IPS-18a (cell line): Measurements from ENCODE around the gene ARID4B.

Experiments
- H3K27ac ChIP-seq: one replicate; pipeline ENCODE4 v1.5.1; 2013; ENCODE audit warnings: low read length
- H3K27me3 ChIP-seq: one replicate; pipeline ENCODE4 v1.6.1; 2013; ENCODE audit warnings: mild to moderate bottlenecking, low read length; ENCODE audit not compliant: control insufficient read depth, insufficient read depth
- H3K36me3 ChIP-seq: one replicate; pipeline ENCODE4 v1.6.1; 2013; ENCODE audit warnings: low read depth, low read length; ENCODE audit not compliant: control insufficient read depth
- H3K4me1 ChIP-seq: one replicate; pipeline ENCODE4 v1.6.1; 2013; ENCODE audit warnings: low read depth, low read length; ENCODE audit not compliant: control insufficient read depth
- H3K4me3 ChIP-seq: one replicate; pipeline ENCODE4 v1.5.1; 2013; ENCODE audit warnings: low read length
- H3K9ac ChIP-seq: one replicate; pipeline ENCODE4 v1.6.1; 2013; ENCODE audit warnings: mild to moderate bottlenecking, low read length, moderate library complexity
- H3K9me3 ChIP-seq: one replicate; pipeline ENCODE4 v1.6.1; 2013; ENCODE audit warnings: low read depth, low read length; ENCODE audit not compliant: control insufficient read depth

The ARID4B gene

DNA sequence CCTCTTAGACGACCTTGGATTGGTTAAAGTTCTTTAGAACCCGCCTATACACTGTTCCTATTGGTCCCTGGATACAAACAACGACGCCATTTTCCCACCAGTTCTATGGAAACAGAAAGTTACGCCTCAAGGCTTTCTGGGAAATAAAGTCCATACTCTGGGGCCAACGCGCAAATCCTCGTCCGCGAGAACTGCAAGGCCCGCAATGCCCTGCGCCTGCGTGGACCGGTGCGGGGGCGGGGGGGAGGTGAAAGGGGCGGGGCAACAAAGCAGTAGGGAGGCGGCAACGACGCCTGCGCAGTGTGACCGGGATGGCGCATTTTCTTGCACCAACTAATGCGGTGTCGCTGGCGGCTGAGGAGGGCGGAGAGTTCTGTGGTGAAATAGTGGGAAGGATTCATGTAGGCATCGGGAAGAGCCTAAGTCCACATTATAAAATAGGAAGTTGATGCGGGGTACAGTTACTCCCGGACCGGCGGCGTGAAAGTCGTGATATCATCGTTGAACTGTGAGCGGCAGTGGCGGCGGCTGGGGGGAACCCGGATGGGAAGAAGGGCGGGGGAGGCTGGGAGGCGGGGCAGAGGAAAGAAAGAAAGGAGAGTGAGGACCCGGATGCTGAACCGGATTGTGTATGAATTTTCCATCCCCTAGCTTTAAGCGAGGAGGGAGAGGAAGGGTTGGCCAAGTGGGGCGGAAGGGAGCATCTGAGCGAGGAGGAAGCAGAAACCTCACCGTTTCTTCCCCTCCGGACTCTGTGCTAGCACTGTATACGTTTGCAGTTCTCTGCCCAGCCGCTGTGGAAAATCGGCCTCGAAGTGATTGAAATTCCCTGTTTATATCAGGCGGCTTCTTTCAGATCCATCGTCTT is 526 bp upstream of the ARID4B start, which contains the start of gene GGPS1:
GGPS1 (plus strand) TSS at position 300 of the 868 bp plus-strand sequence. CDS start 6,695 bp downstream, outside the sequence.
- peaks cover 28% of the 10 kb centered on the region for H3K4me1 ChIP-seq

DNA sequence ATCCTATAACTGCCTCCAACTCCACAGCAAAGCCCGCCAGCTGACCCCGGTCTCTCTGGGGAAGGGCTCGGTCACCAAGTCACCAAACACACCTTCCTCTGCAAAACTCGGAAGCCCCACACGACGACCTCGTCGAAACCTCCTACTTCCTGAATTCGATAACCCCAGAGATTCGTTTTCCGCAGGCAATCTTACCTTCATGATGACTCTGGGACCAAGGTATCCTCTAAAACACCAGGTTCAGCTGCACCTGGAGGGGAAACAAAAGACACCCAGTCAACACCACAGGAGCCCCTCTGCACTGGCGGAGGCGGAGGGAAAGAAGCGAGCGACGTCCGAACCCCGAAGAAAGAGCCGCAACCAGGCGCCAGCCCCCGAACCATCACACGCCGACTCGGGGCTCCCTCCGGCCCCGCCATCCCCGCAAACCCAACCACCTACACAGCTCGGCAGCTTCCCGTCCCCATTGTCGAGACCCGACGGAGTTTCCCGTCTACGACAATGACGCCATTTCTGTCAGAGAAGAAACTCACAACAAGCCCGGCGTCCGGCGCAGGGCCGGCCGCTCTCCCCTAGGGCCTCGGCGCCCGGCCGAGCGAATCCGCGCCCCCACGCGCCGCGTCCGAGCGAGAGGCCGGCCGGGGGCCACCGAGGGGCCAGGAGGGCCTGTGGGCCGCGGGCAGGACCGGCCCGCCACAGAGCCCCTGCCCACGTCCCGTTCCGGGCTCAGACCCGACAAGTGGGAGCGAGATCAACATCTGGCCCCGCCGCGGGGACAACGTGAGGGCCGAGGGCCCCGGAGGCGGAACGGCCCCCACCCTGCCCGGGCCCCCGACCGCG is 1.0 kb downstream of the ARID4B start:
- no peaks in the 10 kb centered on the region for H3K27me3 ChIP-seq
- peaks cover 28% of the 10 kb centered on the region for H3K4me1 ChIP-seq
- H3K36me3 ChIP-seq: peaks cover 9% of the 10 kb centered on the region
- peak overlapping the region; percentile 91 for H3K4me3 ChIP-seq
- H3K9ac ChIP-seq: peak overlapping the region; percentile 87
- H3K9me3 ChIP-seq: no peaks in the 10 kb centered on the region
- H3K27ac ChIP-seq: peak overlapping the region; percentile 77

More for the DNA sequence above, 526 bp upstream of the ARID4B start, which contains the start of gene GGPS1:
- Histone ChIP-seq H3K27me3 (no peaks in the 10 kb centered on the region), H3K36me3 (peaks cover 9% of the 10 kb centered on the region), H3K9ac (peak within 1 kb of the TSS; percentile 88), H3K9me3 (no peaks in the 10 kb centered on the region), H3K27ac (peak within 1 kb of the TSS; percentile 84), H3K4me3 (peak within 1 kb of the TSS; percentile 91)

DNA sequence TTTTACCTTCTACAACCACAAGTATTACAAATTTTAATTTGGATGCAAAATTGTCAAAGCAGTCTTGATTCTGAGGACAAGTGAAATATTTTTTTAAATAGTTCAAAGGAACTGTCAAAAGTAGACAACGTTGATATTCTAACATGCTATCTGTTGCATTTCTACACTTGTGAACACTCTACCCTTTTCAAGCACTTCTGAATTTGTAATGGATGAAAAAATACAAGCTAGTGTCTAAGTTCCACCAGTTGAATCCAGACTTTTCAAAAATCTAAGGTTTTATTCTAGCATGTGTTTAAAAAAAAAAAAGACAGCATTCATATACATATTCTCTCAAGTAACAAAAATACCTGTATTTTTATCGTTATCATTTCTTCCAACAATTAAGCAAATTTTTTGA is 2.1 kb downstream of the ARID4B start:
- no peaks in the 10 kb centered on the region for H3K9me3 ChIP-seq
- peaks cover 9% of the 10 kb centered on the region for H3K36me3 ChIP-seq
- H3K27me3 ChIP-seq: no peaks in the 10 kb centered on the region
- no peak overlapping the region for H3K27ac ChIP-seq
- H3K9ac ChIP-seq: peak overlapping the region; percentile 87
- H3K4me1 ChIP-seq: peaks cover 22% of the 10 kb centered on the region
- H3K4me3 ChIP-seq: peak overlapping the region; percentile 91

GRCh38 chr1:235325139-235325538 is 2.8 kb downstream of the ARID4B start:
- Histone ChIP-seq H3K4me3 (peak overlapping the region; percentile 91), H3K9me3 (no peaks in the 10 kb centered on the region), H3K27ac (no peak overlapping the region), H3K4me1 (peaks cover 16% of the 10 kb centered on the region), H3K36me3 (peaks cover 9% of the 10 kb centered on the region), H3K9ac (no peak overlapping the region), H3K27me3 (no peaks in the 10 kb centered on the region)

DNA sequence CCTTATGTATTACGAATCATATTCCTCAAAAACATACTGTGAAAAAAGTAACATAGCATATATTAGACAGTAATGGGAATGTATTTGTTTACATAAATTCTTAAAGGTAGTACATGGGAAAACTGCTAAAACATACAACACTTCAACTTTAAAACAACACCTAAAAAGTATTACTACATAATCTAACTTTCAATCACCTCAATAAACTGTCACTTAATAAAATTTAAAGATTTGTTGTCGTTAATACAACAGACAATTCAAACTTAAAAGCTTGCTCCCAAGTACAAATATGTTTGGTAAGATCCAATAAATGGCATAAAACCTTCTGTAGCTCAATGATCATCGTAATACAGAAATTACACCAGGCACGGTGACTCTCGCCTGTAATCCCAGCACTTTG is 3.7 kb downstream of the ARID4B start:
- Histone ChIP-seq H3K9ac (no peak overlapping the region), H3K27me3 (no peaks in the 10 kb centered on the region), H3K4me1 (peaks cover 13% of the 10 kb centered on the region), H3K4me3 (peak overlapping the region; percentile 91), H3K36me3 (peaks cover 9% of the 10 kb centered on the region), H3K27ac (no peak overlapping the region), H3K9me3 (no peaks in the 10 kb centered on the region)

GRCh38 chr1:235320521-235321179 is 7.3 kb downstream of the ARID4B start:
- Histone ChIP-seq H3K4me3 (no peak overlapping the region), H3K9ac (no peak overlapping the region), H3K27me3 (no peaks in the 10 kb centered on the region), H3K9me3 (no peaks in the 10 kb centered on the region), H3K27ac (no peak overlapping the region), H3K4me1 (peaks cover 6% of the 10 kb centered on the region), H3K36me3 (peaks cover 17% of the 10 kb centered on the region)

- no peaks in the 10 kb centered on the region for H3K9me3 ChIP-seq
- H3K27ac ChIP-seq: no peak overlapping the region
- no peak overlapping the region for H3K9ac ChIP-seq
- H3K4me3 ChIP-seq: no peak overlapping the region
- H3K4me1 ChIP-seq: no peaks in the 10 kb centered on the region
- peaks cover 12% of the 10 kb centered on the region for H3K36me3 ChIP-seq
- no peaks in the 10 kb centered on the region for H3K27me3 ChIP-seq
These were observed 8.7 kb downstream of the ARID4B start for GRCh38 chr1:235319255-235319654.

- no peaks in the 10 kb centered on the region for H3K4me1 ChIP-seq
- no peaks in the 10 kb centered on the region for H3K9me3 ChIP-seq
- H3K36me3 ChIP-seq: peaks cover 8% of the 10 kb centered on the region
- no peak overlapping the region for H3K4me3 ChIP-seq
- no peak overlapping the region for H3K9ac ChIP-seq
- no peaks in the 10 kb centered on the region for H3K27me3 ChIP-seq
- H3K27ac ChIP-seq: no peak overlapping the region
These were observed 10.8 kb downstream of the ARID4B start for GRCh38 chr1:235317168-235317567.

GRCh38 chr1:235315735-235316134 is 12.2 kb downstream of the ARID4B start:
- Histone ChIP-seq H3K27me3 (no peaks in the 10 kb centered on the region), H3K4me1 (no peaks in the 10 kb centered on the region), H3K4me3 (no peak overlapping the region), H3K27ac (no peak overlapping the region), H3K9me3 (no peaks in the 10 kb centered on the region), H3K36me3 (peaks cover 8% of the 10 kb centered on the region), H3K9ac (no peak overlapping the region)

DNA sequence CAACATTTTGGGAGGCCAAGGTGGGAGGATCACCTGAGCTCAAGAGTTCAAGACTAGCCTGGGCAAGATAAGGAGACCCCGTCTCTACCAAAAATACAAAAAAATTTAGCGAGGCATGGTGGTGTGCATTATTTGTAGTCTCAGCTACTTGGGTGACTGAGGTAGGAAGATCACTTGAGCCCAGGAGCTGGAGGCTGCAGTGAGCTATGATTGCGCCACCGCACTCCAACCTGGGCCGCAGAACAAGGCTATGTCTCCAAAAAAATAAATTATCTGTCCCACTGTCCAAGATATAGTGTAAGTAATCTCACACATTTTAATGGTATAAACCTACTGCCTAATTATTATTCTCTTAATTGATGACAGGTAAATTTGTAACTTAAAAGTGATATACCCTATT is 12.8 kb downstream of the ARID4B start:
- H3K27me3 ChIP-seq: no peaks in the 10 kb centered on the region
- no peaks in the 10 kb centered on the region for H3K9me3 ChIP-seq
- H3K4me1 ChIP-seq: no peaks in the 10 kb centered on the region
- no peak overlapping the region for H3K9ac ChIP-seq
- H3K4me3 ChIP-seq: no peak overlapping the region
- H3K27ac ChIP-seq: no peak overlapping the region
- peaks cover 8% of the 10 kb centered on the region for H3K36me3 ChIP-seq
